Suprapubic skin (tissue), 4 donors: Measurements from ENCODE around the gene SLC25A4. TPM values are rescaled to one million over a fixed set of nuclear protein-coding genes. Genes with fewer than 3 reads are reported as not detected.

ENCODE experiments used
- DNase-seq, 2 donors: peaks; one replicate each; pipeline ENCODE4 v3.0.0-alpha.2; 2019; ENCODE audit warnings: low spot score in 2 of 2
- H3K27ac ChIP-seq: fragments of 200-600 bp; sonication (generic); one replicate; pipeline ENCODE4 v1.5.1; 2019
- H3K27me3 ChIP-seq: fragments of 200-600 bp; sonication (generic); one replicate; pipeline ENCODE4 v1.5.1; 2019
- H3K36me3 ChIP-seq: fragments of 200-600 bp; sonication (generic); one replicate; pipeline ENCODE4 v1.5.1; 2019
- H3K4me1 ChIP-seq: fragments of 200-600 bp; sonication (generic); one replicate; pipeline ENCODE4 v1.5.1; 2019
- H3K4me3 ChIP-seq: fragments of 200-600 bp; sonication (generic); one replicate; pipeline ENCODE4 v1.5.1; 2019; ENCODE audit warnings: mild to moderate bottlenecking
- H3K9me3 ChIP-seq: fragments of 200-600 bp; sonication (generic); one replicate; pipeline ENCODE4 v1.5.1; 2019
- EP300 ChIP-seq: sonication (generic); formaldehyde crosslinking; IDR thresholded peaks from one replicate; pipeline ENCODE4 v1.6.1; 2017; ENCODE audit warnings: antibody characterized with exemption
- POLR2A ChIP-seq, 2 donors: fragments of 450-650 bp; IDR thresholded peaks; one replicate each; pipeline ENCODE4 v1.6.1; 2017; ENCODE audit warnings: antibody characterized with exemption in 2 of 2, mild to moderate bottlenecking in 2 of 2, moderate library complexity in 2 of 2
- POLR2AphosphoS5 ChIP-seq, 3 donors: sonication (generic); formaldehyde crosslinking; IDR thresholded peaks; one replicate each; pipeline ENCODE4 v1.6.1; 2017; ENCODE audit warnings: antibody characterized with exemption in 3 of 3
- WGBS: methylation state at CpG from one replicate; pipeline ENCODE4 v1.1.5; 2018; 5-methylcytosine and 5-hydroxymethylcytosine counted together
- total RNA-seq, 4 donors: library from RNA; depleted of rRNA; stranded (reverse); fragments of >200 nt; gene quantifications; one replicate each; pipeline ENCODE4 v1.1.0, GENCODE V29; 2016
- TF ChIP-seq, protein P1 (sequence below), 2 donors: fragments of 200-600 bp in 1 of 2; fragments of 450-650 bp in 1 of 2; sonication (generic) in 1 of 2; IDR thresholded peaks; one replicate each; pipeline ENCODE4 v1.5.1; 2016 to 2019; ENCODE audit warnings: antibody characterized with exemption in 2 of 2, mild to moderate bottlenecking in 1 of 2, moderate library complexity in 1 of 2

The SLC25A4 gene
- total RNA-seq, 4 donors from 2014 or later = 13.8 to 20.3 (median 16.2) TPM

DNA sequence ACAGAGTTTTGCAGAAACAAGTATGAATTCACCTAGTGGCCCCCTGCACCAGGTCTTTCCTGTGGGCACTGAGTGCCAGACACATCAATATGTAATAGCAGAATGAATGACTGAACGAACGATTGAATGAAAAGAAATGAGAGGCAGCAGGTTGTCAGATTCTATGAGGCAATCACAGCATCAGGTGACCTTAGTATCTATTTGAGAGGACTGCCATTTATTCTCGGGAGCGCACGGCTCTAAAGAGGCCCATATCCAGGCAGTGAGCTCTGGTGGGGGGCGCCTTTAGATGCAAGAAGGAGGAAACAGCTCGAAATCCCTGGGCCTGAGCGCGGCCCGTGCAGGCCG, 528 bp upstream of the SLC25A4 start:
- Histone ChIP-seq H3K4me3 (peak overlapping the region; percentile 77), H3K9me3 (no peaks in the 10 kb centered on the region), H3K36me3 (peaks cover 3% of the 10 kb centered on the region), H3K4me1 (peaks cover 16% of the 10 kb centered on the region), H3K27me3 (no peaks in the 10 kb centered on the region), H3K27ac (peak overlapping the region; percentile 82)
- no peak for DNase-seq
- TF ChIP-seq POLR2AphosphoS5 (IDR thresholded peaks at IDR 0.05) (no peak), EP300 (no peak), POLR2A (IDR thresholded peaks at IDR 0.05) (no peak)
- TF ChIP-seq, protein P1, sequence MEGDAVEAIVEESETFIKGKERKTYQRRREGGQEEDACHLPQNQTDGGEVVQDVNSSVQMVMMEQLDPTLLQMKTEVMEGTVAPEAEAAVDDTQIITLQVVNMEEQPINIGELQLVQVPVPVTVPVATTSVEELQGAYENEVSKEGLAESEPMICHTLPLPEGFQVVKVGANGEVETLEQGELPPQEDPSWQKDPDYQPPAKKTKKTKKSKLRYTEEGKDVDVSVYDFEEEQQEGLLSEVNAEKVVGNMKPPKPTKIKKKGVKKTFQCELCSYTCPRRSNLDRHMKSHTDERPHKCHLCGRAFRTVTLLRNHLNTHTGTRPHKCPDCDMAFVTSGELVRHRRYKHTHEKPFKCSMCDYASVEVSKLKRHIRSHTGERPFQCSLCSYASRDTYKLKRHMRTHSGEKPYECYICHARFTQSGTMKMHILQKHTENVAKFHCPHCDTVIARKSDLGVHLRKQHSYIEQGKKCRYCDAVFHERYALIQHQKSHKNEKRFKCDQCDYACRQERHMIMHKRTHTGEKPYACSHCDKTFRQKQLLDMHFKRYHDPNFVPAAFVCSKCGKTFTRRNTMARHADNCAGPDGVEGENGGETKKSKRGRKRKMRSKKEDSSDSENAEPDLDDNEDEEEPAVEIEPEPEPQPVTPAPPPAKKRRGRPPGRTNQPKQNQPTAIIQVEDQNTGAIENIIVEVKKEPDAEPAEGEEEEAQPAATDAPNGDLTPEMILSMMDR (IDR thresholded peaks at IDR 0.05) = no peak
- WGBS = 5% methylated on average over 11 of the region's 11 CpGs

GRCh38 chr4:185143601-185143969, 519 bp downstream of the SLC25A4 start:
- no peaks in the 10 kb centered on the region for H3K9me3 ChIP-seq

DNA sequence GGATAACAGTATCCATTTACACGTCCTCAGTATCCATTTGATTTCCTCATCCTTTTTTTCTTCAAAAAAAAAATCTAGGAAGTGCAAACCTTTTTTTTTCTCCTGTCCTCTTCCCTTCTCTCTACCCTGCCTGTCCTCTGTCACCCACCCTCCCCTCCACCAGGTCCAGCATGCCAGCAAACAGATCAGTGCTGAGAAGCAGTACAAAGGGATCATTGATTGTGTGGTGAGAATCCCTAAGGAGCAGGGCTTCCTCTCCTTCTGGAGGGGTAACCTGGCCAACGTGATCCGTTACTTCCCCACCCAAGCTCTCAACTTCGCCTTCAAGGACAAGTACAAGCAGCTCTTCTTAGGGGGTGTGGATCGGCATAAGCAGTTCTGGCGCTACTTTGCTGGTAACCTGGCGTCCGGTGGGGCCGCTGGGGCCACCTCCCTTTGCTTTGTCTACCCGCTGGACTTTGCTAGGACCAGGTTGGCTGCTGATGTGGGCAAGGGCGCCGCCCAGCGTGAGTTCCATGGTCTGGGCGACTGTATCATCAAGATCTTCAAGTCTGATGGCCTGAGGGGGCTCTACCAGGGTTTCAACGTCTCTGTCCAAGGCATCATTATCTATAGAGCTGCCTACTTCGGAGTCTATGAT, 1.7 kb downstream of the SLC25A4 start:
- Histone ChIP-seq H3K9me3 (no peaks in the 10 kb centered on the region), H3K4me1 (peaks cover 16% of the 10 kb centered on the region), H3K4me3 (no peak overlapping the region), H3K27me3 (no peaks in the 10 kb centered on the region), H3K27ac (no peak overlapping the region), H3K36me3 (peaks cover 3% of the 10 kb centered on the region)
- WGBS = 86% methylated on average over 16 of the region's 16 CpGs
- DNase-seq = no peak
- TF ChIP-seq POLR2AphosphoS5 (IDR thresholded peaks at IDR 0.05) (no peak), POLR2A (IDR thresholded peaks at IDR 0.05) (no peak), EP300 (no peak)
- TF ChIP-seq, protein P1 (IDR thresholded peaks at IDR 0.05) = no peak

More at GRCh38 chr4:185143601-185143969, 519 bp downstream of the SLC25A4 start:
- TF ChIP-seq, protein P1 (IDR thresholded peaks at IDR 0.05) = no peak
- TF ChIP-seq EP300 (no peak), POLR2A (IDR thresholded peaks at IDR 0.05) (no peak), POLR2AphosphoS5 (IDR thresholded peaks at IDR 0.05) (no peak)
- no peak for DNase-seq
- H3K4me3 ChIP-seq = peak overlapping the region; percentile 77
- peak overlapping the region; percentile 82 for H3K27ac ChIP-seq
- H3K4me1 ChIP-seq = peaks cover 16% of the 10 kb centered on the region
- 4% methylated on average over 7 of the region's 30 CpGs for WGBS
- peaks cover 3% of the 10 kb centered on the region for H3K36me3 ChIP-seq
- H3K27me3 ChIP-seq = no peaks in the 10 kb centered on the region

- H3K27me3 ChIP-seq = no peaks in the 10 kb centered on the region
- no peak overlapping the region for H3K27ac ChIP-seq
- no peak for DNase-seq
- peaks cover 16% of the 10 kb centered on the region for H3K4me1 ChIP-seq
- TF ChIP-seq, protein P1 (IDR thresholded peaks at IDR 0.05) = no peak
- TF ChIP-seq EP300 (no peak), POLR2AphosphoS5 (IDR thresholded peaks at IDR 0.05) (no peak), POLR2A (IDR thresholded peaks at IDR 0.05) (no peak)
- 89% methylated on average over 13 of the region's 13 CpGs for WGBS
- peaks cover 6% of the 10 kb centered on the region for H3K36me3 ChIP-seq
- H3K4me3 ChIP-seq = no peak overlapping the region
- no peaks in the 10 kb centered on the region for H3K9me3 ChIP-seq
Measured at GRCh38 chr4:185145572-185145971, 2.5 kb downstream of the SLC25A4 start.

GRCh38 chr4:185149392-185149791, 6.3 kb downstream of the SLC25A4 start:
- H3K9me3 ChIP-seq = no peaks in the 10 kb centered on the region
- 89% methylated on average over 12 of the region's 12 CpGs for WGBS
- H3K27me3 ChIP-seq = no peaks in the 10 kb centered on the region
- H3K36me3 ChIP-seq = peaks cover 19% of the 10 kb centered on the region
- peaks cover under 1% of the 10 kb centered on the region for H3K4me1 ChIP-seq
- DNase-seq = no peak
- TF ChIP-seq POLR2AphosphoS5 (IDR thresholded peaks at IDR 0.05) = no peak
- TF ChIP-seq EP300 = no peak
- TF ChIP-seq, protein P1 (IDR thresholded peaks at IDR 0.05) = no peak
- TF ChIP-seq POLR2A (IDR thresholded peaks at IDR 0.05) = no peak
- H3K4me3 ChIP-seq = no peak overlapping the region
- H3K27ac ChIP-seq = no peak overlapping the region
